Stimulated activated naive CD8-positive, alpha-beta T cell treated with anti-CD3 and anti-CD28 coated beads, Interleukin-15, Interleukin-2, amounts not matched to agents 100 ng/mL and 50 ng/mL, for 24 hours (primary cell): ENCODE measurements around the gene BICDL1.
"Not testable (repeated sequence)": the region's sequence is repeated elsewhere in the genome, so short reads cannot be mapped to it uniquely, and the experiment has no call there.

Experiments used
- H3K27ac Mint-ChIP-seq: one replicate; pipeline ENCODE4 v1.8.0; 2021; ENCODE audit warnings: mild to moderate bottlenecking, mixed read lengths
- H3K27me3 Mint-ChIP-seq: one replicate; pipeline ENCODE4 v1.8.0; 2021; ENCODE audit warnings: mixed read lengths
- H3K36me3 Mint-ChIP-seq: one replicate; pipeline ENCODE4 v1.8.0; 2021; ENCODE audit warnings: low read depth, mixed read lengths
- H3K4me1 Mint-ChIP-seq: one replicate; pipeline ENCODE4 v1.8.0; 2021; ENCODE audit warnings: low read depth, mixed read lengths
- H3K4me3 Mint-ChIP-seq: one replicate; pipeline ENCODE4 v1.8.0; 2021; ENCODE audit warnings: mild to moderate bottlenecking, mixed read lengths
- H3K9me3 Mint-ChIP-seq: one replicate; pipeline ENCODE4 v1.8.0; 2021; ENCODE audit warnings: mixed read lengths

BICDL1 gene

GRCh38 chr12:120015313-120015712 is 26.3 kb downstream of the BICDL1 start:
- Mint-ChIP-seq H3K4me3 (peak overlapping the region; percentile 57), H3K27me3 (no peaks in the 10 kb centered on the region), H3K4me1 (peaks cover 95% of the 10 kb centered on the region), H3K9me3 (no peaks in the 10 kb centered on the region), H3K36me3 (peaks cover 59% of the 10 kb centered on the region), H3K27ac (peak overlapping the region; percentile 98)

GRCh38 chr12:120016199-120016598 is 27.2 kb downstream of the BICDL1 start:
- not testable (repeated sequence) for H3K9me3 Mint-ChIP-seq, H3K27me3 Mint-ChIP-seq
- peaks cover 57% of the 10 kb centered on the region for H3K36me3 Mint-ChIP-seq
- peaks cover 86% of the 10 kb centered on the region for H3K4me1 Mint-ChIP-seq
- peak overlapping the region; percentile 98 for H3K27ac Mint-ChIP-seq
- H3K4me3 Mint-ChIP-seq, result peak overlapping the region; percentile 57

DNA sequence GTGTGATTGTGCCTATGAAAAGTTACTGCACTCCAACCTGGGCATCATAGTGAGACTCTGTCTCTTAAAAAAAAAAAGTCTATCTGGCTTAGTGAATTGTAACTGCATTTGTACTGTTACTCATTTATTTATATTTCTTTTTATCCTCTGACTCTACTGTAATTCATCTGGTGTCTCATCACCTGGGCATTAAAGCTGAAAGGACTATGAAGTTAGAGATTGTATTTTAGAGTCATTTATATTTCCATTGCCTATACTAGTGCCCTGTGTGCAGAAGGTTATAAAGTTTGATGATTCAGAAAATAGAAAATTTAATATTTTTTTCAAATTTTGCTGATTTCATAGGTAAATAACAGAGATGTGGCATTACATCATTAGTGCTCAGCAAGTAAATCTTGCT is 30.2 kb downstream of the BICDL1 start:
- peak overlapping the region; percentile 74 for H3K27ac Mint-ChIP-seq
- H3K27me3 Mint-ChIP-seq, result no peaks in the 10 kb centered on the region
- peaks cover 56% of the 10 kb centered on the region for H3K4me1 Mint-ChIP-seq
- no peaks in the 10 kb centered on the region for H3K9me3 Mint-ChIP-seq
- H3K36me3 Mint-ChIP-seq, result peaks cover 61% of the 10 kb centered on the region
- peak overlapping the region; percentile 22 for H3K4me3 Mint-ChIP-seq

- Mint-ChIP-seq H3K9me3 (no peaks in the 10 kb centered on the region), H3K27me3 (no peaks in the 10 kb centered on the region), H3K4me3 (no peak overlapping the region), H3K36me3 (peaks cover 63% of the 10 kb centered on the region), H3K27ac (peak overlapping the region; percentile 65), H3K4me1 (peaks cover 48% of the 10 kb centered on the region)
Measured at GRCh38 chr12:120019938-120020337, 30.9 kb downstream of the BICDL1 start.

DNA sequence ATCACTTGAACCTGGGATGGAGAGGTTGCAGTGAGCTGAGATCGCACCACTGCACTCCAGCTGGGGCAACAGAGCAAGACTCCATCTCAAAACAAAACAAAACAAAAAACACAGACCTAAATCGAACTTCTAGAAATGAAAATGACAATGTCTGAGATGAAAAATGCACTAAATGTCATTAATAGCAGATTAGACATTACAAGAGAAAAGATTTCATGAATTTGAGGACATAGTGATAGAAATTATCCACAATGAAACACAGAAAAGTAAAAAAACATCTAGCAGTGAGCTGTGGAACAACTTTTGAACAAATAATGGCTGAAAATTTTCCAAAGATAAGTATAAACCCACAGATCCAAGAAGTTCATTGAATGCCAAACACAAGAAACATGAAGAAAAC is 35.2 kb downstream of the BICDL1 start:
- Mint-ChIP-seq H3K9me3 (no peaks in the 10 kb centered on the region), H3K36me3 (peaks cover 51% of the 10 kb centered on the region), H3K4me1 (peaks cover 8% of the 10 kb centered on the region), H3K27me3 (no peaks in the 10 kb centered on the region), H3K4me3 (no peak overlapping the region), H3K27ac (no peak overlapping the region)

- H3K4me3 Mint-ChIP-seq, result no peak overlapping the region
- H3K9me3 Mint-ChIP-seq, result no peaks in the 10 kb centered on the region
- no peak overlapping the region for H3K27ac Mint-ChIP-seq
- no peaks in the 10 kb centered on the region for H3K27me3 Mint-ChIP-seq
- H3K4me1 Mint-ChIP-seq, result peaks cover 6% of the 10 kb centered on the region
- peaks cover 51% of the 10 kb centered on the region for H3K36me3 Mint-ChIP-seq
Measured at GRCh38 chr12:120025640-120026039, 36.6 kb downstream of the BICDL1 start.

DNA sequence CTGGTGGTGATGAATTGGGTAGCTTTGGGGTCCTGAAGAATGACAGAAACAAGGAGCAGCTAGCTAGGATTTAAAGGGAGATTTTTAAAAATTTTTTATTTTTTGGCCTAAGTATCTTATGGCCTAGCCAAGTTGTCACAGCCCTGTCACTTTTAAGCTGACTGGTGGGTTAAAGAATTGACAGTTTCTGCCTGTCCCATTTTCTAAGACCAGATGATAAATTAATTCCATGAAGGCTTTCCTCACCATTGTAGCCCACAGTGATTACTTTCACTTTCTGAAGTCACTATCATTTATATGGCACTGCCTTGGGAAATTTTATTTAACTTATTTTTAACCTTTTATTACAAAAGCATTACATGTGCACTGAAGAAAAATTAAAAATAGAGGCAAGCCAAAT is 43.2 kb downstream of the BICDL1 start:
- H3K27ac Mint-ChIP-seq, result peak overlapping the region; percentile 88
- no peaks in the 10 kb centered on the region for H3K27me3 Mint-ChIP-seq
- peaks cover 26% of the 10 kb centered on the region for H3K36me3 Mint-ChIP-seq
- H3K9me3 Mint-ChIP-seq, result no peaks in the 10 kb centered on the region
- peak overlapping the region; percentile 43 for H3K4me3 Mint-ChIP-seq
- H3K4me1 Mint-ChIP-seq, result peaks cover 29% of the 10 kb centered on the region

- H3K36me3 Mint-ChIP-seq, result peaks cover 22% of the 10 kb centered on the region
- peaks cover 31% of the 10 kb centered on the region for H3K4me1 Mint-ChIP-seq
- no peak overlapping the region for H3K27ac Mint-ChIP-seq
- no peaks in the 10 kb centered on the region for H3K9me3 Mint-ChIP-seq
- H3K4me3 Mint-ChIP-seq, result no peak overlapping the region
- no peaks in the 10 kb centered on the region for H3K27me3 Mint-ChIP-seq
Measured at GRCh38 chr12:120037851-120038250, 48.8 kb downstream of the BICDL1 start.

GRCh38 chr12:120039711-120040110 is 50.7 kb downstream of the BICDL1 start:
- H3K27me3 Mint-ChIP-seq, result no peaks in the 10 kb centered on the region
- no peak overlapping the region for H3K4me3 Mint-ChIP-seq
- peaks cover 4% of the 10 kb centered on the region for H3K9me3 Mint-ChIP-seq
- H3K36me3 Mint-ChIP-seq, result peaks cover 37% of the 10 kb centered on the region
- H3K4me1 Mint-ChIP-seq, result peaks cover 28% of the 10 kb centered on the region
- no peak overlapping the region for H3K27ac Mint-ChIP-seq

GRCh38 chr12:120041386-120042231 is 52.6 kb downstream of the BICDL1 start:
- Mint-ChIP-seq H3K9me3 (peaks cover 4% of the 10 kb centered on the region), H3K27ac (peak overlapping the region; percentile 36), H3K4me1 (peaks cover 31% of the 10 kb centered on the region), H3K27me3 (no peaks in the 10 kb centered on the region), H3K36me3 (peaks cover 44% of the 10 kb centered on the region), H3K4me3 (no peak overlapping the region)

DNA sequence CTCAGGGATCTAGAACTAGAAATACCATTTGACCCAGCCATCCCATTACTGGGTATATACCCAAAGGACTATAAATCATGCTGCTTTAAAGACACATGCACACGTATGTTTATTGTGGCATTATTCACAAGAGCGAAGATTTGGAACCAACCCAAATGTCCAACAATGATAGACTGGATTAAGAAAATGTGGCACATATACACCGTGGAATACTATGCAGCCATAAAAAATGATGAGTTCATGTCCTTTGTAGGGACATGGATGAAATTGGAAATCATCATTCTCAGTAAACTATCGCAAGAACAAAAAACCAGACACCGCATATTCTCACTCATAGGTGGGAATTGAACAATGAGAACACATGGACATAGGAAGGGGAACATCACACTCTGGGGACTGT is 56.3 kb downstream of the BICDL1 start:
- not testable (repeated sequence) for H3K4me3 Mint-ChIP-seq, H3K9me3 Mint-ChIP-seq, H3K27ac Mint-ChIP-seq, H3K27me3 Mint-ChIP-seq
- Mint-ChIP-seq H3K36me3 (peaks cover 59% of the 10 kb centered on the region), H3K4me1 (peaks cover 50% of the 10 kb centered on the region)

DNA sequence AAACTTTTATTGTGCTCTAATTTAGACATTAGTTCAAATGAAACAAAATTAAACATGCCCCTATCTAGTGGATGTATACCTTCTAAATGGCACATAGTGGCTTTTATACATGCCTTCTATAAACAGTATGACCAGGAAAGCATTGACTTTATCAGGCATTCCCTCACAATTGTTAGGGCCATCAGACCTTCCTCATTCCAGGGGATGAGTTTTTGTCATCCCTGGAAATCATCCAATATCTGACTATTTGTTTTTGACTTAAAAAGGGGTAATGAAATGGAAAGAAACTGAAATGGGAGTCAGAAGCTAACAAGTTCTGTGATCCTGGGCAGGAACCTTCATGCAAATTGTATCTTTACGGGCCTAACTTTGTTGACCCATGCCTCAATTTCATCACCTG is 58.0 kb downstream of the BICDL1 start:
- H3K27me3 Mint-ChIP-seq, result no peaks in the 10 kb centered on the region
- H3K9me3 Mint-ChIP-seq, result peaks cover 4% of the 10 kb centered on the region
- peaks cover 63% of the 10 kb centered on the region for H3K36me3 Mint-ChIP-seq
- H3K4me1 Mint-ChIP-seq, result peaks cover 38% of the 10 kb centered on the region
- no peak overlapping the region for H3K4me3 Mint-ChIP-seq
- no peak overlapping the region for H3K27ac Mint-ChIP-seq

- H3K9me3 Mint-ChIP-seq, result peaks cover 4% of the 10 kb centered on the region
- no peak overlapping the region for H3K4me3 Mint-ChIP-seq
- peaks cover 40% of the 10 kb centered on the region for H3K4me1 Mint-ChIP-seq
- H3K36me3 Mint-ChIP-seq, result peaks cover 64% of the 10 kb centered on the region
- no peaks in the 10 kb centered on the region for H3K27me3 Mint-ChIP-seq
- H3K27ac Mint-ChIP-seq, result peak overlapping the region; percentile 62
Measured at GRCh38 chr12:120048263-120048662, 59.2 kb downstream of the BICDL1 start.

GRCh38 chr12:120049426-120049825 is 60.4 kb downstream of the BICDL1 start:
- Mint-ChIP-seq H3K36me3 (peaks cover 59% of the 10 kb centered on the region), H3K4me1 (peaks cover 40% of the 10 kb centered on the region), H3K27ac (peak overlapping the region; percentile 7), H3K27me3 (no peaks in the 10 kb centered on the region), H3K4me3 (no peak overlapping the region), H3K9me3 (no peaks in the 10 kb centered on the region)

DNA sequence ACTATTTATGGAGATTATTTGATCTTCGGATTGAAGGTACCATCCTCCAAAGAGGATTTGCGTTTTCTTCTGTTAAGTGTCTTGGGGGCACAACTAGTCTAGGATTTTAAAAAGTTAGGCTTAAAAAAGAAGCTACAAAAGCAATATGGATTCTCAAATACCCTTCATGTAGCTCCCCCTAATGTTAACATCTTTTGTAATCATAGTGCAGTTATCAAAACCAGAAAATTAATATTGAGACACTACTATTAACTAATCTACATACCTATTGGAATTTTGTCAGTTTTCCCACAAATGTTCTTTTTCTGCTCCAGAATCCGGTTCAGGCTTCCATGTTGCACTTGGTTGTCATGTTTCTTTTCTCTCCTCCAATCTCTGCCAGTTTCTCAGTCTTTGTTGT is 62.5 kb downstream of the BICDL1 start:
- Mint-ChIP-seq H3K27me3 (no peaks in the 10 kb centered on the region), H3K27ac (no peak overlapping the region), H3K4me3 (no peak overlapping the region), H3K36me3 (peaks cover 50% of the 10 kb centered on the region), H3K9me3 (no peaks in the 10 kb centered on the region), H3K4me1 (peaks cover 33% of the 10 kb centered on the region)

- no peaks in the 10 kb centered on the region for H3K27me3 Mint-ChIP-seq
- no peak overlapping the region for H3K4me3 Mint-ChIP-seq
- no peaks in the 10 kb centered on the region for H3K9me3 Mint-ChIP-seq
- H3K36me3 Mint-ChIP-seq, result peaks cover 43% of the 10 kb centered on the region
- no peak overlapping the region for H3K27ac Mint-ChIP-seq
- H3K4me1 Mint-ChIP-seq, result peaks cover 9% of the 10 kb centered on the region
Measured at GRCh38 chr12:120054293-120054692, 65.3 kb downstream of the BICDL1 start.
